DMS53 treated with DMSO at 0.1 percent for 48 hours (cell line): ENCODE data around the gene GPS1.

Experiments used
- DNase-seq: peaks from one replicate; lab custom pipeline; 2025; ENCODE audit not compliant: unreplicated experiment; lab: John Stamatoyannopoulos, UW

GPS1 gene

GRCh38 chr17:82098169-82098938, 46.7 kb downstream of the GPS1 start, which contains the start of gene FASN:
TSS of gene FASN (minus strand) at chr17:82098236. CDS start at chr17:82096445, 1,791 bp downstream.
- peak; percentile 94 for DNase-seq

- DNase-seq, result peak; percentile 73
These were observed 47.5 kb downstream of the GPS1 start for GRCh38 chr17:82098939-82099763.

GRCh38 chr17:82100502-82101298, 49.0 kb downstream of the GPS1 start:
- no peak for DNase-seq

- DNase-seq, result no peak
These were observed 49.6 kb downstream of the GPS1 start for GRCh38 chr17:82101301-82101715.

- no peak for DNase-seq
These were observed 50.3 kb downstream of the GPS1 start for GRCh38 chr17:82101767-82102679.

GRCh38 chr17:82103553-82104451, 52.1 kb downstream of the GPS1 start:
- no peak for DNase-seq

GRCh38 chr17:82104797-82105416, 53.2 kb downstream of the GPS1 start:
- no peak for DNase-seq

GRCh38 chr17:82105417-82105881, 53.8 kb downstream of the GPS1 start:
- DNase-seq, result no peak

- DNase-seq, result peak; percentile 83
These were observed 54.4 kb downstream of the GPS1 start for GRCh38 chr17:82105882-82106687.

GRCh38 chr17:82106688-82107305, 55.1 kb downstream of the GPS1 start:
- no peak for DNase-seq
